ENCODE results near the gene DMC1.

The DMC1 gene

DNA sequence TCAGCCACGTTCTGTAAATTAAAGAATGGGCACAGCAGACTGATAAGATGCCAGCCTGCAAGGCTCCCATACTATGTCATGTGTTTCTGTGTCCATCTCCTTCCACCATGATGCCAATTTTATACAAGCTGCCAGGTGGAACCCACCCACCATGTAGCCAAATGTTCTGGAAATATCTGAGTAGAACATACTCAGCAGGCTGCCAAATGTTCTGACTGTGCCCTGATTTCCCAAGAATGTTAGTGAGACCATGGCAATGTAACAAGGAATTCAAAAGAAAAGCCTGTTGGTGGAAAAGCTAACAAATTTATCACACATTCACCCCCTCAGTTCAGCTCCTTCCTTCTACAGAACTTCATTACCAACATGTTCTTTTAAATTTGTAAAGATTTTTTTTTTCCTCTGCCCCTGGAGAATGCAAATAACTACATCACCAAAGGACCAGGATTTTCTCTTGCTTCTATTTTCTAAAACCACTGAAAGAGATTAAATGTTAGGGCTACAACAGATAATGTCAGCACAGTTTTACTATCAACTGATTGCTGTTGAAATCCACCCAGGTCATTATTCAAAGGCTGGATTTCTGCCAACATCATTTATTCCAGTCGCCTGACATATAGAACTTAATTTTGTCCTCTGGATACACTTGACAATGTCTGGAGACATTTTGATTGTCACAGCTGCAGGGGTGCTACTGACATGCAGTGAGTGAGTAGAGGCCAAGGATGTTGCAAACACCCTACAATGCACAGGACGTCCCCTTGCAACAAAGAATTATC lies 3.1 kb downstream of the DMC1 start:
- no peak for DNase-seq

DNA sequence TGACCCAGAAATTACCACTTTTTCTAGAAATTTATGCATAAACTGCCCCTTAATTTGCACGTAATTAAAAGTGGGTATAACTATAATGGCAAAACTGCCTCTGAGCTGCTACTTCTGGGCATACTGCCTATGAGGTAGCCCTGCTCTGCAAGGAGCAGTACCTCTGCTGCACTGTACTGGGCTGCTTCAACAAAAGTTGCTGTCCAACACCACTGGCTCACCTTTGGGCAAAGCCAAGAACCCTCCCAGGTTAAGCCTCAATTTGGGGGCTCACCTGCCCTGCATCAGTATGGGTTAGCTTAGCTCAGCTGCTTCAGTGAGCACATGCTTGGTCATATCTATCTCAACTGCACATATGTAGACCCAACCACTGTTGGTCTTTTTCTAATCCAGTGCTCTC lies 4.5 kb downstream of the DMC1 start:
- no peak for DNase-seq

DNA sequence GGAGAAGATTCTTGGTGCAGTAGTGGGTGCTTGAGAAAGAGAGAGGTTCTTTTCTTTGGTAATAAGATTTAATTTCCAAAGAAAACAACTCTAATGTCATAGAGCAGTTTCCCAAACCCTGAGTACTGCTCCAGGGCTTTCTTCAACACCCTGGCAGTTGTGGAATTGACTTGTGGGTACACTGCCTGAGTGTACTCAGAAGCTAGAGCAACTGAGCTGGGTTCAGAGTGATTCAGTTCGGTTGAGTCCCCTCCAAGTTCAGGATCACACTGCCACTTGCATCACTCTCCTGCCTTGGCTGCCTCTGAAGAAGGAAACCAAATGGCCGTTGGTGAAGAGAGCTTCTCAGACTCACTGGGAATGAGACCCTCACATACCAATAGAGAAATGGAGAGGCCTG lies 5.3 kb downstream of the DMC1 start:
- DNase-seq = no peak

DNA sequence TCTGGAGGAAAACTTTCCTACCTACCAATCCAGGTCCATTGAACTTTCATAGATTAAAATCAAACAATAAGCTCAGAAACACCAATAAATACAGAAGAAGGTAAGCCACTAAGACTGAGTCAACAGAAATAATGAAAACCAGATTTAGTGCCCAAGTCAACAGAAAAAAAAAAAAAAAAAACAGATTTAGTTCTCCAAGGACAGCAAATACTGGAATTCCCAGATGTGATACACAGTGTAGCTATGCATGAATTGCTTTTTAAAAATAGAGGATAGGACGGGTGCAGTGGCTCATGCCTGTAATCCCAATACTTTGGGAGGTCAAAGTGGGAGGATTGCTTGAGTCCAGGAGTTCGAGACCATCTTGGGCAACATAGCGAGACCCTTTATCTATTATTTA lies 15.7 kb downstream of the DMC1 start:
- DNase-seq = no peak

DNA sequence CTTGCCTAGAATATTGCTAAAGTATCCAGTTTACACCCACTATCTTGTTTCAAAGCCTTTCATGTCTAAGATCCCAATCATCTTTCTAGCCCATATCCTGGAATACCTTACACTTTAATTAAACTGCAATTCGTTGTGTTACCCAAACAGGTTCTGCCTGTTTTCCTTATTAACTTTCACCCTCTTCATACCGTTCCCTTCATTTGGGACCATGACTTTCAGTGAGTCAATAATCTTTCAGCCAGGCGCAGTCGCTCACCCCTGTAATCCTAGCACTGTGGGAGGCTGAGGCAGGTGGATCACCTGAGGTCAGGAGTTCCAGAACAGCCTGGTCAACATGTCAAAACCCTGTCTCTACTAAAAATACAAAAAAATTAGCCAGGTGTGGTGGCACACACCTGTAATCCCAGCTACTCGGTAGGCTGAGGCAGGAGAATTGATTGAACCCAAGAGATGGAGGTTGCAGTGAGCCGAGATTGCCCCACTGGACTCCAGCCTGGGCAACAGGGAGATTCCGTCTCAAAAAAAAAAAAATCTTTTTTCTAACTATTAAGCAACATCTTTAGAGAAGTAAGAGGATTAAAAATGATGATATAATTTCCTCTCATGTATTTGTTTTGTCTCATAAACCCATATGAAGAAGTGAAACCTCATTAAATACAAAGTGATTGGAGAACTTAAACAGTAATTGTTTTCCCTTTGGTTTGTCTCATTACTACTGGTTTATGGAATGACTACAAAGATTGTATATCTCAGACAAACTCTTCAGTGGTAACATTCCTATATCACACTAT lies 20.7 kb downstream of the DMC1 start:
- DNase-seq = no peak

DNA sequence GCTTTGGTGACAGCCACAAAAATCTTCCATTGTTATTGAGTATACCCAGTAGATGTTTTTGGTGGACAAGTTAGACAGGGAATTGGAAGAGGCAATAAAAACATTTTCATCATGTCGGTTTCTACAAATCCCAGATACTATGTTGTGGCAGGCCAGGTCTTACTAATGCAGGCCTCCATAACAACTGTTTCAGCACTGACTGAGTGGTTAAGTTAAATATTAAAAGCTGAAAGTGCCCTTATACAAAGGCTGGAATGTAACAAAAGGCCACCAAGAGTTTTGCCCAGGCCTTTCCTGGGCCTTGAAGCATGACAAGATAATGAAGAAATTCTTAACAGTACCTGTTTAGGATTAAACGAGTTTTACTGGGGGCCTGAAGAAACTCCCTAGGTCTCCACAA lies 29.3 kb downstream of the DMC1 start:
- no peak for DNase-seq

DNA sequence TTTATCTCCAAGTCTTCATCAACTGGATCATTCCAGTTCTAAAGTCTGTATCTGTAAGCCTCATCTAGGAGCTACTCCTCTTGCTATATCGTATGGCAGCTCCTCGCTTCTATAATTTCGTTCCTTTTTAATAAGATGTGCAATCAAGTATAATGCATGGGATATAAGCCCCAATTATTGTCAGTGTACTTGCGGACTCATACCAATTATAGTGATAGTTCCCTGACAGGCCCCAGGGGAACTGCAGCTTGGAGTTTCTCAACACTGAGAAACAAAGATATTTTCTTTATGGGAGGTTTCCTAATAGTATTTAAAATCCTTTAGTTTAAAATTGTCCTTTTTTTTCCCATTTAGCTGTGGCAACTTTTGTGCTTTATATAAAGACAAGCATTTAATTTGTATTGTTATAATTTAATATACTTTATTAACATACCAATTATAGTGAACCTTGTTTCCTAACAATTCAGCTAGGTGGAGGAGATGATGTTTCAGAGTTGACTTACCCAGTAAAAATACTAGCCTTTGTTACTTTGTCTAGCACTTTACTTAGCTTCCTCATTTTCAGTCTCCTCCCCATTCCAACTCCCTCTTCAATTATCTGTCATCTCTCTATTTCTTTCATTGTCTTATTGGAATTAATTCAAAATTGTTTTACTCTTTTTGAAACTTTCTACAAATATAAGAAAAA lies 38.6 kb downstream of the DMC1 start:
- no peak for DNase-seq

DNA sequence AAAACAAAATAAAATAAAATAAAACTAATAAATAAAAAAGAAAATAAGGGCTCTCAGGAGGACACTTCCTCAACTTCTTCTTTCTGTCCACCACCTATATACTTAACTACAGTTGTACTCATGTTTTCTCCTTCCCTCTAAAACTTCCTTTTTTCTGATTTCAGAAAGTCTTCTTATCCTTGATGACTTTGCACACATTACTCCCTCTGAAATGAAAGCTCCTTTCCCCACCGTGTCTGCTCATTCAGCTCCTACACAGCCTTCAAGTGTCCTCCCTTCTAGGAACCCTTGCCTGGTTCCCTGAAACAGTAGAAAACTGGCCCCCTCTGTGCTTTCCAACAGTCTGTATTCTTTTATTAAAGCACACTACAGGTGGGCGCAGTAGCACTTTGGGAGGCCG lies 45.6 kb downstream of the DMC1 start:
- no peak for DNase-seq

DNA sequence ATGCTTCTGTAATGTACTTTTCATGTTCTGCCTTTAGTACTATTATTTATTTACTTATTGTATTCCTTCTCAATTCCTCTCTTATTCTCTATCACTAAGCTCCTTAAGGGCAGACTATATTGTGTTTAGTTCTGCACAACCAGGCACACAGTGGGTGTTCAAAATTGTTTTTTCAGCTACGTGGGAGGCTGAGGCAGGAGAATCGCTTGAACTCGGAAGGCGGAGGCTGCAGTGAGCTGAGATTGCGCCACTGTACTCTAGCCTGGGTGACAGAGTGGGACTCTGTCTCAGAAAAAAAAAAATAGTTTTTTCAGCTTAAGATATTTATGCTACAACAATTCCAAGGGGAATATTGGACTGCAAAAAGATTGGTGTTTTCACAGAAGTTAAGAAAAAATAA lies 46.5 kb downstream of the DMC1 start:
- no peak for DNase-seq

DNA sequence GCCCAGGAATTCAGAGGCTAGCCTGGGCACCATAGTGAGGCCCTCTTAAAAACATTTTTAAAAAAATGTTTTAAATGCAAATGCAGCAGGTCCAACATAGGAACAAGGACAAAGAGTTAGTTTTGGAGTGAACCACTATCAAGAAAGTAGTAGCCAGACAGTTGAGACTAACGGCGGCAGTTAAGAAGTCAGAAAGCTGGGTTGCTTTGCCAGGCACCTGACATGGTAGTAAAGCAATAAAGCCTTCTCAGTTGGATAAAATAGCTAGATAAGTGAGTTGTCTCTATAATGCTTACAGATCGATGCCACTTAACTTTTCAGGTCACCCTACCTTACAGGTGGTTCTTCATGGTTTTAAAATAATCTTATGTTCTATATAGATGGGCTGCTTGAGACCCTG lies 47.0 kb downstream of the DMC1 start:
- no peak for DNase-seq

DNA sequence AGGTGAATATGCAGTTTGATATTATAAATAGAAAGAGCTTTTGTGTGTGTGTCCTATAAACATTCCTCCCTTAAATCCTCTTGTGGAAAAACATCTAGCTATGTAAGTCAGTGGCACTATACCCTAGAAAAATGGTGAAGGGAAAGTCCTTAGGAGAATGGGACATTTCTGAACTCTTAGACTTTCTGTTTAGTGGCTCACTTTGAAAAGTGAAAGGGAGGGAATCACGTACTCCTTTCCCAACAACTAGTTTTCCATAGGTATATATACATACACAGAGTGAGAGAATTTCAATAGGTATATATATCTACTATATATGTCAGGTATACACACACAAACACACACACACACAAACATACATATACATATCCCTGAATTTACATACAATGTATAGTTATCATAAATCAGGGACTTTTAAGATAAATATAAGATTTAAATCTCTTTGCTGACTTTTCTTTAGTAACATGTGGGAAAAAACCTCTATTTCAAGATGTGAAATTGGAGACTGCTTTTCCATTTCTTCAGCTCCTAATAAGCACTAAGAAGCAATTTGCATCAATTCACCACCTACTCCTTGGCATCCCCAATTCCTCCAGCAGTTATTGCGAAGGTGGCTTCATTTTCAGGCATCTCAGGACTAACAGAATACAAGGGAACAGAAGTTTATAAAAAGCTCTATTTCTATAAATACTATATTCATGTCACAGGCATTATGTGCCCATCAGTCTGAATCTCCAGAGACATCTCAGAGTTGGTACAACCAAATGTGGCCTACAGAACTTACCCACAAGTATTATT lies 50.3 kb downstream of the DMC1 start:
- no peak for DNase-seq

DNA sequence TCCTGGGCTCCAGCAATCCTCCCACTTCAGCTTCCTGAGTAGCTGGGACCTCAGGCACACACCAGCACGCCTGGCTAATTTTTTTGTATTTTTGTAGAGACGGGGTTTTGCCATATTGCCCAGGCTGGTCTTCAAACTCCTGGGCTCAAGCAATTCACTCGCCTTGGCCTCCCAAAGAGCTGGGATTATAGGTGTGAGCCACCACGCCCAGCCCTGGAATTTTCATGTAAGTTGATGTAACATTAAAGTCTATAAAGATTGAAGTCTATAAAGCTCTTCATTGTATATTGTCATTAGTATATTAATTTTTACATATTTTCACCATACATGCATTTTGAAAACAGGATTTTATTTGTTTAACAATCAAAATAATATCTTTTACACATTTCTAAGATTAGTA lies 51.4 kb downstream of the DMC1 start:
- DNase-seq = no peak

DNA sequence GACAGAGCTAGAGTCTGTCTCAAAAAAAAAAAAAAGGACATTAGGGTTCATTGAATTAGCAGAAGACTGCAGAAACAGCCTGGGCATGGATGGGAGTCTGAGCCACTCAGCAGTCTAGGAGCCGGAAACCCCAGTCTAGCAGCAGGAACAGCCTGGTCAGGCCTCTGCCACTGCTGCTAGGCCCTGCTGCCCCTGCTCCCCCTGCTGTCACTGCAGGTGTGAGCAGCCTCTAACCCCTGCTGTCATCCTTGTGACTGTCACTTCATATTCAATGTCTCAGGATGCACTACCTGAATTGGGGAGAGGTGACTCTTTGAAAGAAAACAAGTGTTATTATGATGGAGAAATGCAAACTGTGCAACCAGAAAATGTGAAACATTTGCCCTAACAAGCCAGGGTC lies 56.9 kb downstream of the DMC1 start:
- DNase-seq = no peak

DNA sequence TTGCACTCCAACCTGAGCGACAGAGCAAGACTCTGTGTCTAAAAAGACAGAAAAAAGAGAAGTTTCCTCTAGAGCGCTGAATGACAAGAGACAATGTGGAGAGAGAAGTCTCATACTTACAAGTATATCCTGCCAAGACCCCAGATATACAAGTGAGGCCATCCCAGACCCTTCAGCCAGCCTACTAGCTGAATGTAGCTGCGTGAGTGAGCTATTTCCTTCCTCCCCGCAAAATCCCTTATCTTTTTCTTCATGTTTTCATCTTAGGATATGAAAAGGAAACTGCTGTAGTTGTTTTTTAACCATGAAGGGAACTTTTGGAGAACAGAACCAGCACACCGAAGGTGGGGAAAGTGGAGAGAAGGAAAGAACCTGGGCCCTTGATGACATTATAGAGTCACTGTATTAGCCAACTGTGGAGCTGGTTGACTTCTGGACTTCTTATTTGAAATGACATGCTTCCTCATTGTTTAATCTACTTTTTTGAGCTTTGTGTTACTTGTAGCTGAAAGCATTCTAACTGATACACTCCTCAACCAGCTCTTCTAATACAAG lies 59.5 kb downstream of the DMC1 start:
- no peak for DNase-seq

DNA sequence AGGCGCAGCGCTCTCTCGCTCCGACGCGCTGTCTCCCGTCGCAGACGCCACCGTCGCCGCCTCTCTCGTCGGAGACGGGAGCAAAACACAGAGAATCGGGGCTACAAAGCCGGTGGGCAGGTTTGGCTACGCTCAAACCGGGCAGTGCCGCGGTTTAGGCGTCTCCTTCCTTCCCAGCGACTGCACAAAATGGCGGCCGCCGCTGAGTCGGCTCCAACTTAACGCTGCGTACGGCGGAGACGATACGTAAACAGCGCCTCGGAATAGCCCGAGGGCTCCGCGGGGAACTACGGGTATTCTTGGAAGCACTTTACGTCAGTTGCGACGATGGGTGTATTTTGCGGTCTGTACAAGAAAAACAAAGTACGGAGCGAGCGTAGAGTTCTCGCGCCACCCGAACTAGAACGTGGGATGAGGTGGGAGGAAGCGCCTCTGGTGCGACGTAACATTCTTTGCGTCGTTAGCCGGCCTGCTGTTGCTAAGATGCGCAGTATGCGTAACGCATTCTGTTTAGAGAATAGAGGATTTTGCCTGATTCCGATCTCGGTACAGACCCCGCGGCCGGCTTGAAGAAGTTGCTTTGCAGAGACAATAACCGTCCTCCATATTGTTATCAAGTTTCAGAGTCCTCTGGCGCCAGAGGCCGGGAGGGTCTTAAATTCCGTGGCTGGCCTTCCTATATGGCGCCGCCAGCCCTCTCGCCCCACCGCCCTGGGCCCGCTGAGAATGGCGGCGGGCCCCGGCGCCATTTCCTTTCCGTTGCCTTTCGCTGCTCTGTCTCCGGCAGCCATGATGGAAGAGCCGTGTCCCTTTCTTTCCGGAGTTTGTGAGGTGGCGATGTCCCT lies 63.6 kb downstream of the DMC1 start, which contains the start of gene DDX17:
TSS of gene DDX17 (minus strand) at position 194 of the 845 bp plus-strand sequence.
- peak; percentile 96 to 97 for DNase-seq

DNA sequence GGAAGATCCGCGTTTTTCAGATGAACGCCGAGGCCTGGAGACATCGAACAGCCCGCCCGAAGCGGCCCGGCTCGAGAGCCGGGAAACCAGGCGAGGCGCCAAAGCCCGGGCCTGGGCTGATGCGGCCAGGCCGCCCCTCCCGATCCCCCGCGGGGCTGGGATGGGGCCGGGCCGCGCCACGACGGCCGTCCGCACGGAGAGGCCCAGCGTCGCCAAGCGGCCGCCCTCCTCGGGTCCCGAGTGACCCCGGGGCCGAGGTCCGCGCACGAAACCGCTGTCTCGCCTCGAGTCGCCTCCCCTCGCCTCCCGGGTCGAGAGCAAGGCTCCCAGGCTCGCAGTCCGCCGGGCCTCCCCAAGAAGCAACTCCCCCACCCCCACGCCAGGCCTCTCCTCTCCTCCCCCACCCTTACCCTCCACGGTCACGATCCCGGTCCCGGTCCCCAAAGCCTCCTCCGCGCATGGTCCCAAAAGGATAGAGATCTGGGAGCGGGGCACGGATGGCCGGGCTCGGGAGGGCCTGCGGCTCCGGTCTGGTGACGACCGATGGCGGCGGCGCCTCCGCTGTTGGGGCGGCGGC lies 64.4 kb downstream of the DMC1 start:
- DNase-seq = peak; percentile 37 to 54

DNA sequence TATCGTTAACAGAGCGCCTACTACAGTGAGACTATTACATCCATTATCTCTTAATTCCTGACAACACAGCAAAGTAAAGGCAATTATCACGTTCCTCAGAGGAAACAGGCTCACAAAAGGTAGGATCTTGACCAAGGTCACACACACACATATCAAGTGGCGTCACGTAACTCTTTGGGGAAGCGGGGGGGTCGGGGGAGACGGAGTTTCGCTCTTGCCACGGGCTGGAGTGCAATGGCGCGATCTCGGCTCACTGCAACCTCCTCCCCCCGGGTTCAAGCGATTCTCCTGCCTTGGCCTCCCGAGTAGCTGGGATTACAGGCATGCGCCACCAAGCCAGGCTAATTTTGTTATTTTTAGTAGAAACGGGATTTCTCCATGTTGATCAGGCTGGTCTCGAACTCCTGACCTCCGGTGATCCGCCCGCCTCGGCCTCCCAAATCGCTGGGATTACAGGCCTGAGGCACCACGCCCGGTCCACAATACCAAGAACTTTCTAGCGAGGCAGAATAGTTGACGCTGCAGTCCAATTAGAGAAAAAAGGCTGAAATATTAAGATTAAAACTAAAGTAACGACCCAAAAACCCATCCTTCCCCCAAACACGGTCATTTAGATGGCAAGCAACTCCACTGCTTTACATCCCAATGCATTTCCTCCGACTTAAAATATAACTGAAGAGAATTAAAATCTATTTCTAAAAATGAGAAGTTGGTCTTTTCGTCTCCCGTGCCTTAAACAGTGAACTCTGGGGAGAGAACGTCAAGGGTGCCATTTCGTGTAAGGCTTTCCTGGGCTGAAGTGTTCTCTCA lies 65.0 kb downstream of the DMC1 start:
- peak; percentile 47 to 53 for DNase-seq

DNA sequence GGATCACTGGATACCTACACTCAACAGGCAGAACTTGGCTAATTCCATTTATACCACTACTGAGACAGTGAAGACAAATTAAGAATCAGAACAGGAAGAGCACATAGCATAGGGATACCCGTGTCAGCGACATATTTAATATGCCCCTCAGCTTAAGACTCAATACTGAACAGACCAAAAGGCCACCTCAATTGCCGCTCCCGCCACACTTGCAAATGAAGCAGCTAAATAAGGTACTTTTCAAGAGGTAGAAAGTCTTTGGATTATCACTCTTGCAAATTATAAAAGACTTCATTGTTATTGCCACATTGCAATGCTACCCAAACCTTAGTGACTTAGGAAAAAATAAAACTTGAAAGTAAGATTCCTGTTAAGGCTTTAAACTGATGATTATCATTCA lies 67.0 kb downstream of the DMC1 start:
- no peak for DNase-seq

DNA sequence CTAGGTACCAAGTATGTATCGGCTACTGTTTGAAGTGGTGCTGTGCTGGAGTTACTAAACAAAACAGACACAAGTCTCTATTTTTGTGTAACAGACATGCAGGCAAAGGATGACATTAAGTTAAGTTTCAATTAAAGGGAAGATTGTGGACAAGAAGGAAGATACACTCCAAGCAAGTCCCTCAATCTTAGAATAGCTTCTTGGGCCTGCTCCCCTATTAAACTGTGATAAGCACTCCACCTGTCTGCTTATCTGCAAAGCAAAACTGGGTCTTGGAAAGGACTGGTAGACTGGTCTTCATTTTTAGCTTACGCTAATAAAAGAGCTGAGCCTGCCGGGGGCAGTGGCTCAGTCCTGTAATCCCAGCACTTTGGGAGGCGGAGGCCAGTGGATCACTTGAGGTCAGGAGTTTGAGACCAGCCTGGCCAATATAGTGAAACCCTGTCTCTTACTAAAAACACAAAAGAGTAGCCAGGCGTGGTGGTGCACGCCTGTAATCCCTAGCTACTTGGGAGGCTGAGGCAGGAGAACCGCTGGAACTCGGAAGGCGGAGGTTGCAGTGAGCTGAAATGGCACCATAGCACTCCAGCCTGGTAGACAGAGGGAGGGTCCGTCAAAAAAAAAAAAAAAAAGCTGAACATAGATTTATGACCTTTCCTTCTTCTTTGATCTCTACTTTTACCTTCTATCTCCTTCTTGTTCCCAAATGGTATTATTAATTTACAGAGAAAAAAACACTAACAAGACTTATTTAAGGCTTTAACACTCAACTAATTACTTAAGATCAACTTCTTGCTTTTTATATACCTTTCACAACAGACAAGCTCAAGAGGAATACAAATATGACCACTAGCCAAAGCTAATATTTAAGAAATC lies 67.9 kb downstream of the DMC1 start:
- no peak for DNase-seq

Measured in stimulated activated CD4-positive, alpha-beta T cell treated with anti-CD3 and anti-CD28 coated beads, Interleukin-2, amount 100 ng/mL, for 48 hours (primary cell).